Measurements from ENCODE around the gene ITPRIP. TPM values are rescaled to one million over a fixed set of nuclear protein-coding genes. Genes with fewer than 3 reads are reported as not detected.

The ITPRIP gene, protein sequence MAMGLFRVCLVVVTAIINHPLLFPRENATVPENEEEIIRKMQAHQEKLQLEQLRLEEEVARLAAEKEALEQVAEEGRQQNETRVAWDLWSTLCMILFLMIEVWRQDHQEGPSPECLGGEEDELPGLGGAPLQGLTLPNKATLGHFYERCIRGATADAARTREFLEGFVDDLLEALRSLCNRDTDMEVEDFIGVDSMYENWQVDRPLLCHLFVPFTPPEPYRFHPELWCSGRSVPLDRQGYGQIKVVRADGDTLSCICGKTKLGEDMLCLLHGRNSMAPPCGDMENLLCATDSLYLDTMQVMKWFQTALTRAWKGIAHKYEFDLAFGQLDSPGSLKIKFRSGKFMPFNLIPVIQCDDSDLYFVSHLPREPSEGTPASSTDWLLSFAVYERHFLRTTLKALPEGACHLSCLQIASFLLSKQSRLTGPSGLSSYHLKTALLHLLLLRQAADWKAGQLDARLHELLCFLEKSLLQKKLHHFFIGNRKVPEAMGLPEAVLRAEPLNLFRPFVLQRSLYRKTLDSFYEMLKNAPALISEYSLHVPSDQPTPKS
- 54.5 to 64.8 TPM (median 61.4 TPM) in 5 replicates for total RNA-seq (2022; extraction: Qiagen RNA extraction)

DNA sequence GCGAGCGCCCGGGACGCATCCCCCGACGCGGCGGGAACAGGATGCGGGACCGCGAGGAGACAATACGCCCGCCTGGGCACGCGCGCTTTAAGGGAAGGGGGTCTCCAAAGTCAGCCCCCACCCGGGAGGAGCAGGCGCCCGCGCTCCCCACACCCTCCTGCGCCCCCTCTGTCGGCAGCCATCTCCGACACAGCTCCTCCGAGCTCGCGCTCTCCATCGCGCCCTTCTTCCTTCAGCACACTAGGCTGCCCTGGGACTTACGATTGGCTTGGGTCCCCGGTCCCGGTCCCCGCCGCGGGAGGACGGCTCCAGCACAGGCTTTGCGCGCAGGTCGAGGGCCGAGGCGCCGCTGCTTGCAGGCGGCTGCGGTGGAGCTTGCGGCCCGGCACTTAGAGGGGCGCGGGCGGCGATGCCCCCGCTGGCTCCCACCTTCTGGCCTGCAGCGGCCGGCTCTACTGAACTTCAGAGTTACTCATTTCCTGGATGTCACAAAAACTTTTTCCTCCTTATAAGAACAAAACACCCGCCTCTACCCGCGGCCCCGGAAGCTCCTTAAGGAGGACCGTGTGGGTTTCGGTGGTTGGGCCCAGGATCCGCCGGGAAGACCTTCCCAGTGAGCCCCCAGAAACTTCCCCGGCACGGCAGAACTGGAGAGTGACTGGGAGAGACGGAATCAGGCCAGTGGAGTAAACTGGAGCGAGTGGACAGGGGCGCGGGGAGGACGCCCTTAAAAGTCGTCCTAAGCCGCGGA lies at the start of gene ITPRIP:
TSS of gene ITPRIP (minus strand) at position 481 of the 751 bp plus-strand sequence. CDS start 22,414 bp downstream, outside the sequence.

GRCh38 chr10:104353325-104354048 lies 15.2 kb upstream of the ITPRIP start, which contains the start of gene CFAP58:
Gene CFAP58 (plus strand): TSS chr10:104353833. CDS start chr10:104353898, 65 bp downstream.

GRCh38 chr10:104268713-104269645 lies 69.3 kb downstream of the ITPRIP start, which contains the start of gene GSTO2:
Gene GSTO2 (plus strand): TSS chr10:104269184. CDS start chr10:104274916, 5,732 bp downstream.

Other genes starting within 250 kb of the ITPRIP start
- gene SFR1, start 216.3 kb downstream of the ITPRIP start, total RNA-seq (2022; extraction: Qiagen RNA extraction), result 12.1 to 16.2 TPM (median 12.6 TPM) in 5 replicates
- gene CFAP43, start 106.1 kb downstream of the ITPRIP start, total RNA-seq (2022; extraction: Qiagen RNA extraction), result 0.15 to 0.24 TPM (median 0.19 TPM) in 5 replicates
- gene GSTO1, start 83.6 kb downstream of the ITPRIP start, total RNA-seq (2022; extraction: Qiagen RNA extraction), result 274 to 305 TPM (median 284 TPM) in 5 replicates
- 1.5 to 2.2 TPM (median 1.8 TPM) in 5 replicates for gene GSTO2, start 69.3 kb downstream of the ITPRIP start, total RNA-seq (2022; extraction: Qiagen RNA extraction)
- gene CFAP58, start 15.4 kb upstream of the ITPRIP start, total RNA-seq (2022; extraction: Qiagen RNA extraction), result 0.08 to 0.14 TPM (median 0.10 TPM) in 5 replicates

All from A549 treated with AZD2906 at 1 μM for 4 hours (cell line).